Liver (tissue), 3 donors: ENCODE results near the gene THBS2.

Experiments
- ATF3 ChIP-seq: IDR thresholded peaks from 2 replicates; pipeline ENCODE4 v1.6.1; 2016; ENCODE audit warnings: antibody characterized with exemption
- EGR1 ChIP-seq, 2 donors: IDR thresholded peaks; 2 replicates each; pipeline ENCODE4 v1.6.1; 2016 to 2018; ENCODE audit warnings: antibody characterized with exemption in 2 of 2, low read depth in 2 of 2
- FOXA1 ChIP-seq: IDR thresholded peaks from 2 replicates; pipeline ENCODE4 v1.6.1; 2016; ENCODE audit warnings: antibody characterized with exemption
- HNF4A ChIP-seq, 2 donors: conservative IDR thresholded peaks; 2 replicates each; pipeline ENCODE4 v1.6.1; 2016; ENCODE audit warnings: antibody characterized with exemption in 2 of 2, mild to moderate bottlenecking in 2 of 2
- JUND ChIP-seq, 2 donors: IDR thresholded peaks; 2 replicates each; pipeline ENCODE4 v1.6.1; 2016; ENCODE audit warnings: antibody characterized with exemption in 2 of 2
- RAD21 ChIP-seq, 2 donors: IDR thresholded peaks; 2 replicates each; pipeline ENCODE4 v1.6.1; 2016; ENCODE audit warnings: antibody characterized with exemption in 2 of 2, mild to moderate bottlenecking in 2 of 2
- RXRA ChIP-seq, 2 donors: IDR thresholded peaks; 2 replicates each; pipeline ENCODE4 v1.6.1; 2017 to 2018; ENCODE audit warnings: antibody characterized with exemption in 2 of 2, mild to moderate bottlenecking in 1 of 2
- SP1 ChIP-seq: IDR thresholded peaks from 2 replicates; pipeline ENCODE4 v1.6.1; 2018; ENCODE audit warnings: antibody characterized with exemption, mild to moderate bottlenecking
- TAF1 ChIP-seq: conservative IDR thresholded peaks from 2 replicates; pipeline ENCODE4 v1.6.1; 2016; ENCODE audit warnings: antibody characterized with exemption, mild to moderate bottlenecking
- YY1 ChIP-seq: IDR thresholded peaks from 2 replicates; pipeline ENCODE4 v1.6.1; 2016; ENCODE audit warnings: antibody characterized with exemption, mild to moderate bottlenecking
- TF ChIP-seq, protein P1 (sequence below): IDR thresholded peaks from 2 replicates; pipeline ENCODE4 v1.6.1; 2016; ENCODE audit warnings: antibody characterized with exemption
- TF ChIP-seq, protein P2 (sequence below): fragments of 150-350 bp; IDR thresholded peaks from 2 replicates; pipeline ENCODE4 v1.5.1; 2017; ENCODE audit warnings: improper control_type of control experiment, low read depth, low read length; ENCODE audit not compliant: missing input control
- TF ChIP-seq, protein P3 (sequence below): IDR thresholded peaks from 2 replicates; pipeline ENCODE4 v1.6.1; 2016; ENCODE audit warnings: antibody characterized with exemption, mild to moderate bottlenecking
- TF ChIP-seq, protein P4 (sequence below): IDR thresholded peaks from 2 replicates; pipeline ENCODE4 v1.6.1; 2016; ENCODE audit warnings: antibody characterized with exemption
- donor health status: healthy.
- donor health status: healthy.

DNA sequence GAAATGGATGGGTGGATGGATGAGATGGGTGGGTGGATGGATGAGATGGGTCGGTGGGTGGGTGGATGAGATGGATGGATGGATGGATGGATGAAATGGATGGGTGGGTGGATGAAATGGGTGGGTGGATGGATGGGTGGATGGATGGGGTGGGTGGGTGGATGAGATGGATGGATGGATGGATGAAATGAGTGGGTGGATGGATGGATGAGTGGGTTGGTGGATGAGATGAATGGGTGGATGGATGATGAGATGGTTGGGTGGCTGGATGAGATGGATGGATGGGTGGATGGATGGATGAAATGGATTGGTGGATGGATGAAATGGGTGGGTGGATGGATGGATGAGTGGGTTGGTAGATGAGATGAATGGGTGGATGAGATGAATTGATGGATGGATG is 35.7 kb downstream of the THBS2 start:
- TF ChIP-seq, protein P1, sequence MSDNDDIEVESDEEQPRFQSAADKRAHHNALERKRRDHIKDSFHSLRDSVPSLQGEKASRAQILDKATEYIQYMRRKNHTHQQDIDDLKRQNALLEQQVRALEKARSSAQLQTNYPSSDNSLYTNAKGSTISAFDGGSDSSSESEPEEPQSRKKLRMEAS = no peak
- TF ChIP-seq, protein P2, sequence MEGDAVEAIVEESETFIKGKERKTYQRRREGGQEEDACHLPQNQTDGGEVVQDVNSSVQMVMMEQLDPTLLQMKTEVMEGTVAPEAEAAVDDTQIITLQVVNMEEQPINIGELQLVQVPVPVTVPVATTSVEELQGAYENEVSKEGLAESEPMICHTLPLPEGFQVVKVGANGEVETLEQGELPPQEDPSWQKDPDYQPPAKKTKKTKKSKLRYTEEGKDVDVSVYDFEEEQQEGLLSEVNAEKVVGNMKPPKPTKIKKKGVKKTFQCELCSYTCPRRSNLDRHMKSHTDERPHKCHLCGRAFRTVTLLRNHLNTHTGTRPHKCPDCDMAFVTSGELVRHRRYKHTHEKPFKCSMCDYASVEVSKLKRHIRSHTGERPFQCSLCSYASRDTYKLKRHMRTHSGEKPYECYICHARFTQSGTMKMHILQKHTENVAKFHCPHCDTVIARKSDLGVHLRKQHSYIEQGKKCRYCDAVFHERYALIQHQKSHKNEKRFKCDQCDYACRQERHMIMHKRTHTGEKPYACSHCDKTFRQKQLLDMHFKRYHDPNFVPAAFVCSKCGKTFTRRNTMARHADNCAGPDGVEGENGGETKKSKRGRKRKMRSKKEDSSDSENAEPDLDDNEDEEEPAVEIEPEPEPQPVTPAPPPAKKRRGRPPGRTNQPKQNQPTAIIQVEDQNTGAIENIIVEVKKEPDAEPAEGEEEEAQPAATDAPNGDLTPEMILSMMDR = no peak
- TF ChIP-seq EGR1 (IDR thresholded peaks at IDR 0.05; ENCODE audit: low read depth in 2 of 2) (no peak), TAF1 (no peak), FOXA1 (no peak), RAD21 (IDR thresholded peaks at IDR 0.05) (no peak), SP1 (no peak), RXRA (IDR thresholded peaks at IDR 0.05) (no peak), JUND (IDR thresholded peaks at IDR 0.05) (no peak), YY1 (no peak), ATF3 (no peak), HNF4A (conservative IDR thresholded peaks at IDR 0.05) (no peak)
- TF ChIP-seq, protein P3, sequence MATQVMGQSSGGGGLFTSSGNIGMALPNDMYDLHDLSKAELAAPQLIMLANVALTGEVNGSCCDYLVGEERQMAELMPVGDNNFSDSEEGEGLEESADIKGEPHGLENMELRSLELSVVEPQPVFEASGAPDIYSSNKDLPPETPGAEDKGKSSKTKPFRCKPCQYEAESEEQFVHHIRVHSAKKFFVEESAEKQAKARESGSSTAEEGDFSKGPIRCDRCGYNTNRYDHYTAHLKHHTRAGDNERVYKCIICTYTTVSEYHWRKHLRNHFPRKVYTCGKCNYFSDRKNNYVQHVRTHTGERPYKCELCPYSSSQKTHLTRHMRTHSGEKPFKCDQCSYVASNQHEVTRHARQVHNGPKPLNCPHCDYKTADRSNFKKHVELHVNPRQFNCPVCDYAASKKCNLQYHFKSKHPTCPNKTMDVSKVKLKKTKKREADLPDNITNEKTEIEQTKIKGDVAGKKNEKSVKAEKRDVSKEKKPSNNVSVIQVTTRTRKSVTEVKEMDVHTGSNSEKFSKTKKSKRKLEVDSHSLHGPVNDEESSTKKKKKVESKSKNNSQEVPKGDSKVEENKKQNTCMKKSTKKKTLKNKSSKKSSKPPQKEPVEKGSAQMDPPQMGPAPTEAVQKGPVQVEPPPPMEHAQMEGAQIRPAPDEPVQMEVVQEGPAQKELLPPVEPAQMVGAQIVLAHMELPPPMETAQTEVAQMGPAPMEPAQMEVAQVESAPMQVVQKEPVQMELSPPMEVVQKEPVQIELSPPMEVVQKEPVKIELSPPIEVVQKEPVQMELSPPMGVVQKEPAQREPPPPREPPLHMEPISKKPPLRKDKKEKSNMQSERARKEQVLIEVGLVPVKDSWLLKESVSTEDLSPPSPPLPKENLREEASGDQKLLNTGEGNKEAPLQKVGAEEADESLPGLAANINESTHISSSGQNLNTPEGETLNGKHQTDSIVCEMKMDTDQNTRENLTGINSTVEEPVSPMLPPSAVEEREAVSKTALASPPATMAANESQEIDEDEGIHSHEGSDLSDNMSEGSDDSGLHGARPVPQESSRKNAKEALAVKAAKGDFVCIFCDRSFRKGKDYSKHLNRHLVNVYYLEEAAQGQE = no peak
- TF ChIP-seq, protein P4, sequence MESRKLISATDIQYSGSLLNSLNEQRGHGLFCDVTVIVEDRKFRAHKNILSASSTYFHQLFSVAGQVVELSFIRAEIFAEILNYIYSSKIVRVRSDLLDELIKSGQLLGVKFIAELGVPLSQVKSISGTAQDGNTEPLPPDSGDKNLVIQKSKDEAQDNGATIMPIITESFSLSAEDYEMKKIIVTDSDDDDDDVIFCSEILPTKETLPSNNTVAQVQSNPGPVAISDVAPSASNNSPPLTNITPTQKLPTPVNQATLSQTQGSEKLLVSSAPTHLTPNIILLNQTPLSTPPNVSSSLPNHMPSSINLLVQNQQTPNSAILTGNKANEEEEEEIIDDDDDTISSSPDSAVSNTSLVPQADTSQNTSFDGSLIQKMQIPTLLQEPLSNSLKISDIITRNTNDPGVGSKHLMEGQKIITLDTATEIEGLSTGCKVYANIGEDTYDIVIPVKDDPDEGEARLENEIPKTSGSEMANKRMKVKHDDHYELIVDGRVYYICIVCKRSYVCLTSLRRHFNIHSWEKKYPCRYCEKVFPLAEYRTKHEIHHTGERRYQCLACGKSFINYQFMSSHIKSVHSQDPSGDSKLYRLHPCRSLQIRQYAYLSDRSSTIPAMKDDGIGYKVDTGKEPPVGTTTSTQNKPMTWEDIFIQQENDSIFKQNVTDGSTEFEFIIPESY = no peak
